HepG2 (cell line): Measurements from ENCODE around the gene TAT.

ENCODE experiments used
- AHR ChIP-seq: IDR thresholded peaks from 2 replicates; pipeline ENCODE4 v1.6.1; 2018; ENCODE audit warnings: missing genetic modification reagents, missing compliant biosample characterization
- ATF7 ChIP-seq, 2 experiments: fragments of 450-650 bp in 1 of 2; sonication (generic) in 1 of 2; formaldehyde crosslinking in 1 of 2; IDR thresholded peaks; 2 replicates each; pipeline versions ENCODE4 v1.4.0 to v1.6.1; 2016 to 2020; ENCODE audit warnings: antibody characterized with exemption in 1 of 2, mild to moderate bottlenecking in 1 of 2, missing genetic modification reagents in 1 of 2
- EP300 ChIP-seq, 3 experiments: sonication (generic) in 1 of 3; formaldehyde crosslinking in 1 of 3; IDR thresholded peaks; 2 replicates each; pipeline versions ENCODE4 v1.5.1 to v1.6.1; 2011 to 2020; ENCODE audit warnings: low read depth in 2 of 3, low read length in 2 of 3, borderline replicate concordance in 1 of 3, improper control_type of control experiment in 1 of 3, mild to moderate bottlenecking in 1 of 3, missing genetic modification reagents in 1 of 3, moderate library complexity in 1 of 3
- EZH2 ChIP-seq: conservative IDR thresholded peaks from 2 replicates; pipeline ENCODE4 v1.6.1; 2012; ENCODE audit warnings: mild to moderate bottlenecking, low read depth, low read length, moderate library complexity
- GABPA ChIP-seq, 2 experiments: IDR thresholded peaks; 2 replicates each; pipeline ENCODE4 v1.6.1; 2011 to 2016; ENCODE audit warnings: low read depth in 2 of 2, low read length in 1 of 2, missing biosample characterization in 1 of 2, missing genetic modification characterization in 1 of 2
- JUN ChIP-seq: sonication (generic); formaldehyde crosslinking; IDR thresholded peaks from 2 replicates; pipeline ENCODE4 v1.4.0; 2020; ENCODE audit warnings: mild to moderate bottlenecking, missing genetic modification reagents
- KAT2B ChIP-seq: fragments of 150-350 bp; IDR thresholded peaks from 2 replicates; pipeline ENCODE4 v1.6.1; 2014; ENCODE audit warnings: low read depth, low read length, borderline replicate concordance
- POLR2A ChIP-seq, 2 experiments: IDR thresholded peaks; 2 replicates each; pipeline ENCODE4 v1.6.1; 2011; ENCODE audit warnings: low read depth in 2 of 2, low read length in 2 of 2, mild to moderate bottlenecking in 1 of 2, moderate library complexity in 1 of 2; ENCODE audit not compliant: insufficient read depth in 1 of 2
- ZNF3 ChIP-seq: IDR thresholded peaks from 2 replicates; pipeline ENCODE4 v1.7.0; 2017; ENCODE audit warnings: inconsistent platforms
- ZNF780A ChIP-seq: sonication (generic); formaldehyde crosslinking; IDR thresholded peaks from 2 replicates; pipeline ENCODE4 v1.8.0; 2022; ENCODE audit warnings: mild to moderate bottlenecking, missing genetic modification reagents, moderate library complexity
- TF ChIP-seq, protein P1 (sequence below): sonication (generic); formaldehyde crosslinking; IDR thresholded peaks from 2 replicates; pipeline ENCODE4 v1.5.0; 2020; ENCODE audit warnings: mild to moderate bottlenecking, missing genetic modification reagents, moderate library complexity
- TF ChIP-seq, protein P2 (sequence below): sonication (generic); formaldehyde crosslinking; IDR thresholded peaks from 2 replicates; pipeline ENCODE4 v1.4.0; 2020; ENCODE audit warnings: missing genetic modification reagents
- TF ChIP-seq, protein P3 (sequence below), 2 experiments: sonication (generic) in 1 of 2; formaldehyde crosslinking in 1 of 2; IDR thresholded peaks; 2 replicates each; pipeline versions ENCODE4 v1.6.1 to v1.9.0; 2014 to 2022; ENCODE audit warnings: antibody characterized with exemption in 1 of 2, borderline replicate concordance in 1 of 2, inconsistent platforms in 1 of 2, low read depth in 1 of 2, missing genetic modification reagents in 1 of 2
- TF ChIP-seq, protein P4 (sequence below): IDR thresholded peaks from 2 replicates; pipeline ENCODE4 v1.6.1; 2016; ENCODE audit warnings: missing compliant biosample characterization, missing genetic modification reagents, borderline replicate concordance

DNA sequence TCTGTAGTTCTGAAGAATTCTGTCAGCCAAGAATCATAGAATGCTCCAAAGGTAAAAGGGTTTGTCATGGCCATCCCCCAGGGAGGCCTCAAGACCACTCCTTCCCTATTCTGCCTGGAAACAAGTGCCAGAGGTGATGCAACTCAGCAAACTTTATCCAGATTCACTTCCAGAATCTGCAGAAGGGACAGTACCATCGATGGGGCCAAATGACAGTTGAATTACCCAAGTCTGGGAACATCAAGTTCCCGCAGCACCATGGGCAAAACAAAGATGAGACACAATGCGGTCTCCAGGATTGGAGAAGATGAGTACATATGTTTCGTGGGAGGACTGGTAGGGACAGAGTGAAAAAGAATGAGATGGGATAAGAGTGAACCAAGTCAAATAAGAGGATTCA is 13.7 kb upstream of the TAT start:
- TF ChIP-seq, protein P1, sequence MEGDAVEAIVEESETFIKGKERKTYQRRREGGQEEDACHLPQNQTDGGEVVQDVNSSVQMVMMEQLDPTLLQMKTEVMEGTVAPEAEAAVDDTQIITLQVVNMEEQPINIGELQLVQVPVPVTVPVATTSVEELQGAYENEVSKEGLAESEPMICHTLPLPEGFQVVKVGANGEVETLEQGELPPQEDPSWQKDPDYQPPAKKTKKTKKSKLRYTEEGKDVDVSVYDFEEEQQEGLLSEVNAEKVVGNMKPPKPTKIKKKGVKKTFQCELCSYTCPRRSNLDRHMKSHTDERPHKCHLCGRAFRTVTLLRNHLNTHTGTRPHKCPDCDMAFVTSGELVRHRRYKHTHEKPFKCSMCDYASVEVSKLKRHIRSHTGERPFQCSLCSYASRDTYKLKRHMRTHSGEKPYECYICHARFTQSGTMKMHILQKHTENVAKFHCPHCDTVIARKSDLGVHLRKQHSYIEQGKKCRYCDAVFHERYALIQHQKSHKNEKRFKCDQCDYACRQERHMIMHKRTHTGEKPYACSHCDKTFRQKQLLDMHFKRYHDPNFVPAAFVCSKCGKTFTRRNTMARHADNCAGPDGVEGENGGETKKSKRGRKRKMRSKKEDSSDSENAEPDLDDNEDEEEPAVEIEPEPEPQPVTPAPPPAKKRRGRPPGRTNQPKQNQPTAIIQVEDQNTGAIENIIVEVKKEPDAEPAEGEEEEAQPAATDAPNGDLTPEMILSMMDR = no peak
- TF ChIP-seq ZNF3 (no peak), EP300 (IDR thresholded peaks at IDR 0.05; ENCODE audit: low read depth in 2 of 2, low read length in 2 of 2) (no peak), EP300 (CRISPR knock-in tag; IDR thresholded peaks at IDR 0.05; ENCODE audit: borderline replicate concordance) (no peak), AHR (CRISPR knock-in tag) (no peak), EZH2 (no peak), ATF7 (IDR thresholded peaks at IDR 0.05) (no peak), ATF7 (CRISPR knock-in tag; IDR thresholded peaks at IDR 0.05) (no peak), GABPA (IDR thresholded peaks at IDR 0.05; ENCODE audit: low read depth, low read length) (no peak), GABPA (CRISPR knock-in tag; IDR thresholded peaks at IDR 0.05; ENCODE audit: low read depth) (no peak), POLR2A (IDR thresholded peaks at IDR 0.05; ENCODE audit: insufficient read depth in 1 of 2, low read depth in 2 of 2, low read length in 2 of 2) (no peak), KAT2B (no peak), ZNF780A (CRISPR knock-in tag) (no peak), JUN (CRISPR knock-in tag) (no peak)
- TF ChIP-seq, protein P2, sequence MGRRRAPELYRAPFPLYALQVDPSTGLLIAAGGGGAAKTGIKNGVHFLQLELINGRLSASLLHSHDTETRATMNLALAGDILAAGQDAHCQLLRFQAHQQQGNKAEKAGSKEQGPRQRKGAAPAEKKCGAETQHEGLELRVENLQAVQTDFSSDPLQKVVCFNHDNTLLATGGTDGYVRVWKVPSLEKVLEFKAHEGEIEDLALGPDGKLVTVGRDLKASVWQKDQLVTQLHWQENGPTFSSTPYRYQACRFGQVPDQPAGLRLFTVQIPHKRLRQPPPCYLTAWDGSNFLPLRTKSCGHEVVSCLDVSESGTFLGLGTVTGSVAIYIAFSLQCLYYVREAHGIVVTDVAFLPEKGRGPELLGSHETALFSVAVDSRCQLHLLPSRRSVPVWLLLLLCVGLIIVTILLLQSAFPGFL = no peak
- TF ChIP-seq, protein P3, sequence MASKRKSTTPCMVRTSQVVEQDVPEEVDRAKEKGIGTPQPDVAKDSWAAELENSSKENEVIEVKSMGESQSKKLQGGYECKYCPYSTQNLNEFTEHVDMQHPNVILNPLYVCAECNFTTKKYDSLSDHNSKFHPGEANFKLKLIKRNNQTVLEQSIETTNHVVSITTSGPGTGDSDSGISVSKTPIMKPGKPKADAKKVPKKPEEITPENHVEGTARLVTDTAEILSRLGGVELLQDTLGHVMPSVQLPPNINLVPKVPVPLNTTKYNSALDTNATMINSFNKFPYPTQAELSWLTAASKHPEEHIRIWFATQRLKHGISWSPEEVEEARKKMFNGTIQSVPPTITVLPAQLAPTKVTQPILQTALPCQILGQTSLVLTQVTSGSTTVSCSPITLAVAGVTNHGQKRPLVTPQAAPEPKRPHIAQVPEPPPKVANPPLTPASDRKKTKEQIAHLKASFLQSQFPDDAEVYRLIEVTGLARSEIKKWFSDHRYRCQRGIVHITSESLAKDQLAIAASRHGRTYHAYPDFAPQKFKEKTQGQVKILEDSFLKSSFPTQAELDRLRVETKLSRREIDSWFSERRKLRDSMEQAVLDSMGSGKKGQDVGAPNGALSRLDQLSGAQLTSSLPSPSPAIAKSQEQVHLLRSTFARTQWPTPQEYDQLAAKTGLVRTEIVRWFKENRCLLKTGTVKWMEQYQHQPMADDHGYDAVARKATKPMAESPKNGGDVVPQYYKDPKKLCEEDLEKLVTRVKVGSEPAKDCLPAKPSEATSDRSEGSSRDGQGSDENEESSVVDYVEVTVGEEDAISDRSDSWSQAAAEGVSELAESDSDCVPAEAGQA (IDR thresholded peaks at IDR 0.05; ENCODE audit: low read depth) = no peak
- TF ChIP-seq, protein P3 (CRISPR knock-in tag; IDR thresholded peaks at IDR 0.05; ENCODE audit: borderline replicate concordance) = no peak
- TF ChIP-seq, protein P4, sequence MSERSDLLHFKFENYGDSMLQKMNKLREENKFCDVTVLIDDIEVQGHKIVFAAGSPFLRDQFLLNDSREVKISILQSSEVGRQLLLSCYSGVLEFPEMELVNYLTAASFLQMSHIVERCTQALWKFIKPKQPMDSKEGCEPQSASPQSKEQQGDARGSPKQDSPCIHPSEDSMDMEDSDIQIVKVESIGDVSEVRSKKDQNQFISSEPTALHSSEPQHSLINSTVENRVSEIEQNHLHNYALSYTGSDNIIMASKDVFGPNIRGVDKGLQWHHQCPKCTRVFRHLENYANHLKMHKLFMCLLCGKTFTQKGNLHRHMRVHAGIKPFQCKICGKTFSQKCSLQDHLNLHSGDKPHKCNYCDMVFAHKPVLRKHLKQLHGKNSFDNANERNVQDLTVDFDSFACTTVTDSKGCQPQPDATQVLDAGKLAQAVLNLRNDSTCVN (CRISPR knock-in tag) = no peak
